Epithelial cell of proximal tubule (primary cell): ENCODE results near the gene RRH. TPM values are rescaled to one million over a fixed set of nuclear protein-coding genes. Genes with fewer than 3 reads are reported as not detected.

Experiments used
- DNase-seq: peaks from one replicate; pipeline ENCODE4 v3.0.0-alpha.2; 2011; ENCODE audit warnings: low read depth
- H3K4me3 ChIP-seq: 2 replicates; pipeline ENCODE4 v1.5.1; 2011; ENCODE audit warnings: low read depth, mild to moderate bottlenecking, low read length
- CTCF ChIP-seq: conservative IDR thresholded peaks from 2 replicates; pipeline ENCODE4 v1.5.1; 2012; ENCODE audit warnings: low read depth, mild to moderate bottlenecking, low read length
- total RNA-seq: library from RNA; depleted of rRNA; stranded (reverse); fragments of >200 nt; gene quantifications from 2 replicates; pipeline ENCODE4 v1.2.3, GENCODE V29; 2015

RRH gene
- total RNA-seq, 1 donor from 2014 or later: not detected

GRCh38 chr4:109886303-109886702, 58.5 kb downstream of the RRH start:
- H3K4me3 ChIP-seq: no peak overlapping the region
- no peak for DNase-seq
- no peak for TF ChIP-seq CTCF

GRCh38 chr4:109887071-109887470, 59.3 kb downstream of the RRH start:
- no peak for DNase-seq
- no peak for TF ChIP-seq CTCF
- no peak overlapping the region for H3K4me3 ChIP-seq

GRCh38 chr4:109890076-109890475, 62.3 kb downstream of the RRH start:
- no peak for TF ChIP-seq CTCF
- DNase-seq: no peak
- no peak overlapping the region for H3K4me3 ChIP-seq

Other genes starting within 250 kb of the RRH start
- 59.7 and 74.7 TPM in 2 replicates for gene CASP6, start 124.5 kb upstream of the RRH start, total RNA-seq
- gene PLA2G12A, start 97.9 kb upstream of the RRH start, total RNA-seq: 20.3 and 58.3 TPM in 2 replicates
- 2.6 and 5.8 TPM in 2 replicates for gene CFI, start 26.0 kb upstream of the RRH start, total RNA-seq
- gene GAR1, start 12.2 kb upstream of the RRH start, total RNA-seq: 12.7 and 27.7 TPM in 2 replicates
- gene LRIT3, start 20.1 kb downstream of the RRH start, total RNA-seq: under 0.01 TPM in 1 of 2 replicates, not detected in the other
- gene EGF, start 84.9 kb downstream of the RRH start, total RNA-seq: 0.36 and 0.46 TPM in 2 replicates